ENCODE data around the gene AMBRA1.

Gene AMBRA1

GRCh38 chr11:46463701-46464421, 130.0 kb downstream of the AMBRA1 start:
- H3K27me3 ChIP-seq (ENCODE audit: insufficient read depth, poor library complexity, severe bottlenecking), result no peaks in the 10 kb centered on the region
- TF ChIP-seq POLR2AphosphoS5 (IDR thresholded peaks at IDR 0.05; ENCODE audit: low read depth), result no peak
- TF ChIP-seq GABPA (IDR thresholded peaks at IDR 0.05; ENCODE audit: low read depth), result no peak
- TF ChIP-seq REST (IDR thresholded peaks at IDR 0.05; ENCODE audit: insufficient replicate concordance, low read depth), result no peak
- TF ChIP-seq SPI1 (IDR thresholded peaks at IDR 0.05; ENCODE audit: borderline replicate concordance, low read depth), result no peak
- TF ChIP-seq, protein P1, sequence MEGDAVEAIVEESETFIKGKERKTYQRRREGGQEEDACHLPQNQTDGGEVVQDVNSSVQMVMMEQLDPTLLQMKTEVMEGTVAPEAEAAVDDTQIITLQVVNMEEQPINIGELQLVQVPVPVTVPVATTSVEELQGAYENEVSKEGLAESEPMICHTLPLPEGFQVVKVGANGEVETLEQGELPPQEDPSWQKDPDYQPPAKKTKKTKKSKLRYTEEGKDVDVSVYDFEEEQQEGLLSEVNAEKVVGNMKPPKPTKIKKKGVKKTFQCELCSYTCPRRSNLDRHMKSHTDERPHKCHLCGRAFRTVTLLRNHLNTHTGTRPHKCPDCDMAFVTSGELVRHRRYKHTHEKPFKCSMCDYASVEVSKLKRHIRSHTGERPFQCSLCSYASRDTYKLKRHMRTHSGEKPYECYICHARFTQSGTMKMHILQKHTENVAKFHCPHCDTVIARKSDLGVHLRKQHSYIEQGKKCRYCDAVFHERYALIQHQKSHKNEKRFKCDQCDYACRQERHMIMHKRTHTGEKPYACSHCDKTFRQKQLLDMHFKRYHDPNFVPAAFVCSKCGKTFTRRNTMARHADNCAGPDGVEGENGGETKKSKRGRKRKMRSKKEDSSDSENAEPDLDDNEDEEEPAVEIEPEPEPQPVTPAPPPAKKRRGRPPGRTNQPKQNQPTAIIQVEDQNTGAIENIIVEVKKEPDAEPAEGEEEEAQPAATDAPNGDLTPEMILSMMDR (IDR thresholded peaks at IDR 0.05; ENCODE audit: insufficient read depth, low read length), result no peak
- DNase-seq (ENCODE audit: low read depth in 1 of 2, low spot score in 1 of 2), result no peak
- no peak overlapping the region for H3K4me3 ChIP-seq (replicated peaks; ENCODE audit: insufficient read depth, low read length)
- H3K27ac ChIP-seq (replicated peaks), result no peak overlapping the region

DNA sequence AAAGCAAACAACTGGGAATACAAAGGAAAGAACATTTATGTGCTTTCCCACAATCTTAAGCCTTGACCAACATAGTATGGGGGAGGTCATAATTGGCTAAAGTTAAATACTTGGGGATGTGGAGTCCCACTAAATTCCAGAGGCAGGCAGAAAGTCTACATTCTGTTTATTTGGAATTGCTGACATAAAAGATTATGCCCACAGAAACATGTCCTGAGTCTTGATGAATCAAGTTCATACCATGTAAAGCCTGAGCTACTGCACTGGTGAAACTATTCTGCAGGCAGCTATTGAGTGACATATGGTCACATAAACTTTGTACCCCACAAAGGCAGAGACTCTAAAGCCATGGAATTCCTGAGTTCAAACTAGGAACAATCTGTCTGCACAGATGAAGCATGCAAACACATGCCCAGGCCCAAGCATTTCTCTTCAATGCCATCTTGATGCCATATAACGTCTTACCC, 132.3 kb downstream of the AMBRA1 start:
- Histone ChIP-seq H3K27ac (replicated peaks) (no peak overlapping the region), H3K4me3 (replicated peaks; ENCODE audit: insufficient read depth, low read length) (no peak overlapping the region), H3K27me3 (ENCODE audit: insufficient read depth, poor library complexity, severe bottlenecking) (no peaks in the 10 kb centered on the region)
- no peak for TF ChIP-seq REST (IDR thresholded peaks at IDR 0.05; ENCODE audit: insufficient replicate concordance, low read depth)
- no peak for TF ChIP-seq SPI1 (IDR thresholded peaks at IDR 0.05; ENCODE audit: borderline replicate concordance, low read depth)
- no peak for DNase-seq (ENCODE audit: low read depth in 1 of 2, low spot score in 1 of 2)

DNA sequence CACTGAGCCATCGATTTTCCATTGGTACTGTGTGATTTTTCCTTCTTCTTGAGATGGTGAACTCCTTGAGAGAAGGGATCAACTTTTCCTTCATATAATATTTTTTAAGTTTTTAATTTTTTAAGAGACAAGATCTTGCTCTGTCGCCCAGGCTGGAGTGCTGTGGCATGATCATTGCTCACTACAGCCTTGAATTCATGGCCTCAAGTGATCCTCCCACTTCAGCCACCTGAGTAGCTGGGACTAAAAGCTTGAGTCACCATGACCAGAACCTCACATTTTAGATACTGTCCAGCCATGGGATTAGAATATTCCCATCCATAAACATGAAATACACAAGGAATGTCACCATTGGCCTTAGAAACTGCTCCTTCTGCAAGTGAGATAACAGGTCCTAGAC, 135.3 kb downstream of the AMBRA1 start:
- Histone ChIP-seq H3K27me3 (ENCODE audit: insufficient read depth, poor library complexity, severe bottlenecking) (no peaks in the 10 kb centered on the region), H3K4me3 (replicated peaks; ENCODE audit: insufficient read depth, low read length) (no peak overlapping the region), H3K27ac (replicated peaks) (no peak overlapping the region)
- TF ChIP-seq GABPA (IDR thresholded peaks at IDR 0.05; ENCODE audit: low read depth), result no peak
- no peak for TF ChIP-seq SPI1 (IDR thresholded peaks at IDR 0.05; ENCODE audit: borderline replicate concordance, low read depth)
- no peak for TF ChIP-seq POLR2AphosphoS5 (IDR thresholded peaks at IDR 0.05; ENCODE audit: low read depth)
- no peak for TF ChIP-seq REST (IDR thresholded peaks at IDR 0.05; ENCODE audit: insufficient replicate concordance, low read depth)
- TF ChIP-seq, protein P1 (IDR thresholded peaks at IDR 0.05; ENCODE audit: insufficient read depth, low read length), result no peak
- no peak for DNase-seq (ENCODE audit: low read depth in 1 of 2, low spot score in 1 of 2)
